Stomach (tissue), 9 donors: ENCODE data around the gene FBXL17. TPM values are rescaled to one million over a fixed set of nuclear protein-coding genes. Genes with fewer than 3 reads are reported as not detected.

Experiments
- DNase-seq, 2 donors: peaks; one replicate each; pipeline versions ENCODE4 v3.0.0 to v3.0.0-alpha.2; 2013 to 2019
- H3K27ac ChIP-seq, 5 donors: fragments of 200-600 bp in 4 of 5; sonication (generic) in 4 of 5; one replicate each; pipeline ENCODE4 v1.5.1; 2013 to 2019; ENCODE audit warnings: mild to moderate bottlenecking in 1 of 5, moderate library complexity in 1 of 5
- H3K27me3 ChIP-seq, 3 donors: fragments of 200-600 bp; sonication (generic); one replicate each; pipeline ENCODE4 v1.5.1; 2017 to 2019; ENCODE audit warnings: mixed run types in 1 of 3
- H3K36me3 ChIP-seq, 4 donors: fragments of 200-600 bp; sonication (generic); 1 replicate in 3 of 4; 2 replicates in 1 of 4; pipeline ENCODE4 v1.5.1; 2016 to 2019
- H3K4me1 ChIP-seq, 4 donors: fragments of 200-600 bp; sonication (generic); one replicate each; pipeline ENCODE4 v1.5.1; 2016 to 2019
- H3K4me3 ChIP-seq, 4 donors: fragments of 200-600 bp; sonication (generic) in 3 of 4; one replicate each; pipeline ENCODE4 v1.5.1; 2016 to 2019; ENCODE audit warnings: mild to moderate bottlenecking in 1 of 4
- H3K9me3 ChIP-seq, 4 donors: fragments of 200-600 bp; sonication (generic); one replicate each; pipeline ENCODE4 v1.5.1; 2016 to 2019
- CTCF ChIP-seq, 7 experiments: fragments of 450-650 bp in 4 of 7; fragments of 200-600 bp in 3 of 7; sonication (generic) in 3 of 7; IDR thresholded peaks; one replicate each; pipeline ENCODE4 v1.5.1; 2016 to 2019; ENCODE audit warnings: antibody characterized with exemption in 7 of 7, control low read depth in 2 of 7, mild to moderate bottlenecking in 1 of 7
- EP300 ChIP-seq: sonication (generic); formaldehyde crosslinking; IDR thresholded peaks from one replicate; pipeline ENCODE4 v1.6.1; 2017; ENCODE audit warnings: antibody characterized with exemption
- POLR2A ChIP-seq, 4 donors: fragments of 450-650 bp; IDR thresholded peaks; one replicate each; pipeline ENCODE4 v1.6.1; 2016; ENCODE audit warnings: antibody characterized with exemption in 4 of 4, control low read depth in 2 of 4, mild to moderate bottlenecking in 1 of 4, moderate library complexity in 1 of 4
- POLR2AphosphoS5 ChIP-seq, 3 donors: sonication (generic); formaldehyde crosslinking; IDR thresholded peaks; one replicate each; pipeline ENCODE4 v1.6.1; 2016; ENCODE audit warnings: antibody characterized with exemption in 3 of 3
- WGBS, 5 donors: extraction: QIAGEN DNeasy Blood & Tissue Kit in 3 of 5; methylation state at CpG; one replicate each; pipeline versions ENCODE4 v1.1.5 to v1.1.7; 2013 to 2018; 5-methylcytosine and 5-hydroxymethylcytosine counted together
- intact Hi-C: fragments of 100-400 bp; cut with DNase I; formaldehyde crosslinking; loops from one replicate; pipeline ENCODE4 v1.15.1; 2023; ENCODE audit warnings: low total_unique reads
- polyA plus RNA-seq, 3 donors: library from polyadenylated mRNA; stranded (reverse); fragments of 200-250 nt; gene quantifications; one replicate each; pipeline ENCODE4 v1.2.3, GENCODE V29; 2013
- total RNA-seq, 5 donors: library from RNA; depleted of rRNA; stranded (reverse); fragments of >200 nt; gene quantifications; one replicate each; pipeline versions ENCODE4 v1.1.0 to v1.2.3, GENCODE V29; 2014 to 2016
- donor health status: healthy with polysubstance abuse.
- donor health status: Bipolar disorder and iron deficiency.
- donor health status: healthy.

The FBXL17 gene
- total and polyA plus RNA-seq, 8 donors: 3.8 to 28.0 (median 14.4) TPM

GRCh38 chr5:107930092-107930491 lies 451.8 kb downstream of the FBXL17 start:
- intact Hi-C loops: no loop called here

GRCh38 chr5:107929080-107929479 lies 452.8 kb downstream of the FBXL17 start:
- no peaks in the 10 kb centered on the region for H3K9me3 ChIP-seq
- TF ChIP-seq CTCF (IDR thresholded peaks at IDR 0.05) (no peak), EP300 (no peak), POLR2AphosphoS5 (IDR thresholded peaks at IDR 0.05) (no peak), POLR2A (IDR thresholded peaks at IDR 0.05) (no peak)
- no peak overlapping the region for H3K27ac ChIP-seq
- H3K36me3 ChIP-seq: no peaks in the 10 kb centered on the region
- H3K4me3 ChIP-seq: no peak overlapping the region
- no peaks in the 10 kb centered on the region for H3K4me1 ChIP-seq
- intact Hi-C loops: no loop called here
- no peak for DNase-seq
- H3K27me3 ChIP-seq: no peaks in the 10 kb centered on the region

More at GRCh38 chr5:107930092-107930491, 451.8 kb downstream of the FBXL17 start:
- Histone ChIP-seq H3K9me3 (no peaks in the 10 kb centered on the region), H3K27ac (no peak overlapping the region), H3K4me1 (no peaks in the 10 kb centered on the region), H3K27me3 (no peaks in the 10 kb centered on the region), H3K36me3 (no peaks in the 10 kb centered on the region), H3K4me3 (no peak overlapping the region)
- WGBS, 5 donors: 88 to 100% (median 95%) methylated on average over 3 of the region's 3 CpGs
- DNase-seq: no peak
- TF ChIP-seq CTCF (IDR thresholded peaks at IDR 0.05) (no peak), POLR2A (IDR thresholded peaks at IDR 0.05) (no peak), EP300 (no peak), POLR2AphosphoS5 (IDR thresholded peaks at IDR 0.05) (no peak)

GRCh38 chr5:107926121-107926520 lies 455.8 kb downstream of the FBXL17 start:
- Histone ChIP-seq H3K36me3 (no peaks in the 10 kb centered on the region), H3K4me3 (no peak overlapping the region), H3K4me1 (no peaks in the 10 kb centered on the region), H3K27ac (no peak overlapping the region), H3K27me3 (no peaks in the 10 kb centered on the region), H3K9me3 (no peaks in the 10 kb centered on the region)
- TF ChIP-seq POLR2AphosphoS5 (IDR thresholded peaks at IDR 0.05) (no peak), EP300 (no peak), POLR2A (IDR thresholded peaks at IDR 0.05) (no peak), CTCF (IDR thresholded peaks at IDR 0.05) (no peak)
- WGBS, 5 donors: 58 to 78% (median 68%) methylated on average over 1 of the region's 1 CpG
- intact Hi-C loops: no loop called here
- no peak for DNase-seq

- WGBS, 5 donors: 62 to 69% (median 67%) methylated on average over 4 of the region's 4 CpGs
- TF ChIP-seq POLR2AphosphoS5 (IDR thresholded peaks at IDR 0.05) (no peak), EP300 (no peak), CTCF (IDR thresholded peaks at IDR 0.05) (no peak), POLR2A (IDR thresholded peaks at IDR 0.05) (no peak)
- H3K9me3 ChIP-seq: no peaks in the 10 kb centered on the region
Measured at GRCh38 chr5:107925200-107925599, 456.7 kb downstream of the FBXL17 start.

More at GRCh38 chr5:107925200-107925599, 456.7 kb downstream of the FBXL17 start:
- Histone ChIP-seq H3K27ac (no peak overlapping the region), H3K27me3 (no peaks in the 10 kb centered on the region), H3K36me3 (no peaks in the 10 kb centered on the region), H3K4me3 (no peak overlapping the region), H3K4me1 (no peaks in the 10 kb centered on the region)
- intact Hi-C loops: no loop called here
- DNase-seq: no peak
